ENCODE measurements around the gene GPR139. TPM values are rescaled to one million over a fixed set of nuclear protein-coding genes. Genes with fewer than 3 reads are reported as not detected.

GPR139 gene
- total and polyA plus RNA-seq, 12 donors, result not detected

GRCh38 chr16:20056436-20056835, 17.3 kb downstream of the GPR139 start:
- DNase-seq, result no peak
- no peaks in the 10 kb centered on the region for H3K27me3 ChIP-seq
- H3K4me3 ChIP-seq, result no peak overlapping the region
- intact Hi-C loops (cut with DNase I), result no loop called here
- no peak overlapping the region for H3K27ac ChIP-seq
- 66 to 80% (median 73%) methylated on average over 3 of the region's 3 CpGs for WGBS, 4 donors
- no peaks in the 10 kb centered on the region for H3K4me1 ChIP-seq (replicated peaks in 1 of 2)
- H3K9me3 ChIP-seq (replicated peaks in 1 of 3), result no peaks in the 10 kb centered on the region
- TF ChIP-seq POLR2A (IDR thresholded peaks at IDR 0.05) (no peak), CTCF (IDR thresholded peaks at IDR 0.05) (no peak)
- no peaks in the 10 kb centered on the region for H3K36me3 ChIP-seq (replicated peaks in 1 of 2)

GRCh38 chr16:20053336-20053735, 20.4 kb downstream of the GPR139 start:
- intact Hi-C loops (cut with DNase I), result no loop called here
- Histone ChIP-seq H3K27me3 (no peaks in the 10 kb centered on the region), H3K4me1 (replicated peaks in 1 of 2) (no peaks in the 10 kb centered on the region), H3K4me3 (no peak overlapping the region), H3K27ac (no peak overlapping the region), H3K36me3 (replicated peaks in 1 of 2) (no peaks in the 10 kb centered on the region), H3K9me3 (replicated peaks in 1 of 3) (no peaks in the 10 kb centered on the region)
- TF ChIP-seq POLR2A (IDR thresholded peaks at IDR 0.05) (no peak), CTCF (IDR thresholded peaks at IDR 0.05) (no peak)
- no peak for DNase-seq
- 30 to 34% (median 33%) methylated on average over 5 of the region's 5 CpGs for WGBS, 4 donors

GRCh38 chr16:20051611-20052010, 22.1 kb downstream of the GPR139 start:
- no peaks in the 10 kb centered on the region for H3K4me1 ChIP-seq (replicated peaks in 1 of 2)
- H3K27me3 ChIP-seq, result no peaks in the 10 kb centered on the region
- DNase-seq, result no peak
- WGBS, 4 donors, result 78 to 86% (median 80%) methylated on average over 9 of the region's 9 CpGs
- TF ChIP-seq POLR2A (IDR thresholded peaks at IDR 0.05), result no peak
- TF ChIP-seq CTCF (IDR thresholded peaks at IDR 0.05), result no peak
- H3K9me3 ChIP-seq (replicated peaks in 1 of 3), result no peaks in the 10 kb centered on the region
- H3K36me3 ChIP-seq (replicated peaks in 1 of 2), result no peaks in the 10 kb centered on the region
- intact Hi-C loops (cut with DNase I), result no loop called here
- no peak overlapping the region for H3K27ac ChIP-seq
- H3K4me3 ChIP-seq, result no peak overlapping the region

GRCh38 chr16:20051147-20051546, 22.5 kb downstream of the GPR139 start:
- no peak overlapping the region for H3K27ac ChIP-seq
- intact Hi-C loops (cut with DNase I), result no loop called here
- DNase-seq, result no peak
- no peaks in the 10 kb centered on the region for H3K36me3 ChIP-seq (replicated peaks in 1 of 2)
- WGBS, 4 donors, result 60 to 66% (median 63%) methylated on average over 7 of the region's 7 CpGs
- no peaks in the 10 kb centered on the region for H3K4me1 ChIP-seq (replicated peaks in 1 of 2)
- H3K9me3 ChIP-seq (replicated peaks in 1 of 3), result no peaks in the 10 kb centered on the region
- H3K27me3 ChIP-seq, result no peaks in the 10 kb centered on the region
- no peak overlapping the region for H3K4me3 ChIP-seq
- TF ChIP-seq POLR2A (IDR thresholded peaks at IDR 0.05) (no peak), CTCF (IDR thresholded peaks at IDR 0.05) (no peak)

All from adrenal gland (tissue), 12 donors.